Fibroblast of the aortic adventitia (primary cell): ENCODE data around the gene IMP4. TPM values are rescaled to one million over a fixed set of nuclear protein-coding genes. Genes with fewer than 3 reads are reported as not detected.
"Not testable (repeated sequence)": the region's sequence is repeated elsewhere in the genome, so short reads cannot be mapped to it uniquely, and the experiment has no call there.

ENCODE experiments used
- DNase-seq: peaks from one replicate; pipeline ENCODE4 v3.0.0-alpha.2; 2010; ENCODE audit warnings: low read depth
- H3K4me3 ChIP-seq: 2 replicates; pipeline ENCODE4 v1.5.1; 2011; ENCODE audit warnings: low read depth, mild to moderate bottlenecking, control low read depth, low read length, moderate library complexity
- CTCF ChIP-seq: IDR thresholded peaks from 2 replicates; pipeline ENCODE4 v1.5.1; 2011; ENCODE audit warnings: mild to moderate bottlenecking, low read length, control low read depth, inconsistent platforms; ENCODE audit not compliant: insufficient read depth
- total RNA-seq: library from RNA; depleted of rRNA; stranded (reverse); fragments of >200 nt; gene quantifications from 2 replicates; pipeline ENCODE4 v1.2.3, GENCODE V29; 2012; ENCODE audit warnings: low replicate concordance

IMP4 gene
- total RNA-seq, 1 donor: 59.0 TPM

- no peak overlapping the region for H3K4me3 ChIP-seq
- no peak for TF ChIP-seq CTCF
- peak; percentile 60 for DNase-seq
Measured at GRCh38 chr2:130327703-130328527, 14.8 kb upstream of the IMP4 start.

DNA sequence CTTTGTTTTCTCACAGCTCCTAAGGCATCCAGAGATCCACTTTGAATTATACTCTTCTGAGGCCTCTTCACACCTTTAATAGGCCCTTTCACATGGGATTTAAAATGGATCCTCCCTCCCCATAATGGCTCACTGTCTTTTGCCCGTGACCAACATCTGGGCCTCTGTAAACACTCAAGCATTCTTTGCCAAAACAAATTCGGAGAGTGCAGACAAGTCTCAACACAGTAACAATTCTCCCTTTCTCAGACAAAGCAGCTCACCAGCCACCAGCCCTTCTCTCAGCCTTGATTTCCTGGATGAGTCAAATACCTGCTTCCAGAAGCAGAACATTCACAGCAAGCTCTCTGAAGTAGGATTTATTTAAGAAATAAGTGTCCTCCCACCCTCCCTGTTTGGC is 14.0 kb upstream of the IMP4 start:
- TF ChIP-seq CTCF: no peak
- DNase-seq: no peak
- no peak overlapping the region for H3K4me3 ChIP-seq

DNA sequence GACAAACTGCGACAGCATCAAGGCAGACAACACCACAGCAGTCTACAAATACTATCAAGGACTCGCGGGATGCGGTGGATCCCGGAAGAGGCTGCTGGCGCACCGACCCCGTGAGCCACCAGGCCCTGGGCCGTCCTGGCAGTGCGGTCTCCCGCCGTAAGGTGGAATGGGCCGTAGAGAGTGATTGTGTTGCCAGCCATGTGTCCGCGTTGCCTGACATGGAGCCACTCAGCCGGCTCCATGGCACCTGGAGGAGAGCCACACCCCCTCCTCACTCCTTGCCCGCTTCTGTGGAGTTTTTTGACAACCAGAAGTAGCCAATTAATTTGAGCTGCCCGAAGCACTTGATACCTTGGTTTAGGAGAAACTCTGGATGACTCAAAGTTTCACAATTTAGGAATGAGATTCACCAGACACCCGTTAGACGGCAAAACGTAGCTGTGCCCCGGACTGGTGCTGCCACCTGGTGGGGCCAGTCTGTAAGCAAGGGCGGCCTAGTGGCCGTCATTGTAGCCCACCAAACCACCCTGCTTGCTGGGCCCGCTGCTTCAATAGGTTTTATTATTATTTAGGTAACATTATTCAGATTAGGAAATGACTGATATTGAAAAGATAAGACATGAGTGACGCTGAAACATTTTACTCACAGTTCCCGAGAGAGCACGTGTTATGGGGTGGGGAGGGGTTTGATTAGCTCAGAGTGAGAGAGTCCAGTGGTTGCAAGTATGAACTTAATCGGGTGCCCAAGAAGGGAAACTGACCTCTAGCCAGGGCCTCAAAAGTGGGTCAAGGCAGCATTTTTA is 10.2 kb upstream of the IMP4 start:
- peak overlapping the region; percentile 33 for H3K4me3 ChIP-seq
- peak; percentile 89 for DNase-seq

DNA sequence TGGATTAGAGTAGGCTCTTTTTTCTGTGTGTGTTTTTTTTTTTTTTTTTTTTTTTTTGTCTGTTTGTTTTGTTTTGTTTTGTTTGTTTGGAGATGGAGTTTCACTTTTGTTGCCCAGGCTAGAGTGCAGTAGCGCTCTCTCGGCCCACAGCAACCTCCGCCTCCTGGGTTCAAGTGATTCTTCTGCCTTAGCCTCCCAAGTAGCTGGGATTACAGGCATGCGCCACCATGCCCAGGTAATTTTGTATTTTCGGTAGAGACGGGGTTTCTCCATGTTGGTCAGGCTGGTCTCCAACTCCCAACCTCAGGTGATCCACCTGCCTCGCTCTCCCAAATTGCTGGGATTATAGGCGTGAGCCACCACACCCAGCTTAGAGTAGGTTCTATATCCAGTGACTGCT is 9.4 kb upstream of the IMP4 start:
- not testable (repeated sequence) for DNase-seq, H3K4me3 ChIP-seq

More for the DNA sequence above, 10.2 kb upstream of the IMP4 start:
- peak; percentile 96 for TF ChIP-seq CTCF

- no peak for DNase-seq
- no peak overlapping the region for H3K4me3 ChIP-seq
- TF ChIP-seq CTCF: no peak
Measured at GRCh38 chr2:130334026-130334425, 8.7 kb upstream of the IMP4 start.

- no peak for TF ChIP-seq CTCF
- H3K4me3 ChIP-seq: no peak overlapping the region
- DNase-seq: no peak
Measured at GRCh38 chr2:130335226-130335625, 7.5 kb upstream of the IMP4 start.

DNA sequence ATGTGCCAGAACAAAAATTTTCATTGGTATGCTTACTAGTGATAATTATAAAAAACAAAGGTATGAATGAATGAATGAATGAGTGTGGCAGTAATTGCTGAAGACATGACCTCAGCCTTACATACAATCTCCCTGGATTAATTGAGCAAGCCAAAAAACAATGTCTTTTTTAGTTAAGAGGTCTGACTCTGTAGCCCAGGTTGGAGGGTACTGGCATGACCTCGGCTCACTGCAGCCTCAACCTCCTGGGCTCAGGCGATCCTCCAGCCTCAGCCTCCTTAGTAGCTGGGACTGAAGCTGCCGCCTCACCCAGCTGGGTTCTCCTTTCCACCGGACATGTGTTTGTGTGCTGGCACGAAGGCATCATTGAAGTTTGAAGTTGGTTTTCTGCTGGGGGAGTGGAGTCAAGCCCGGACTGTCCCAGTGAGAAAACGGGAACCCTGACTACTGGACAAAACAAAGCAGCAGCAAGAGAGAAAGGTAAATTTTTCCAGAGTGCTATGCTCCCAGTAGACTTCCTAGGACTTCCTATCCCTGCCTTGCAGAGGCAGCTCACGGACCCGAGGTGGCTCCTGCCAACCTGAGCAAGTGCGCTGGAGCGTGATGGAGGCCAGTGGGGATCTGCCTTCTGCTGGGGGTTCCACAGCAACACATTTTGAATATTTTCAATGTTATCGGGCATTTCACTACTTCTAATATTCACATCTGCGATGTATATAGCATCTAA is 6.4 kb upstream of the IMP4 start:
- no peak overlapping the region for H3K4me3 ChIP-seq
- TF ChIP-seq CTCF: no peak
- no peak for DNase-seq
